Measurements from ENCODE around the gene BCAS1.
A peak's percentile ranks its signal among the peaks of the same experiment; 100 is the strongest.

Gene BCAS1

GRCh38 chr20:53921443-53921973 lies 148.9 kb downstream of the BCAS1 start:
- no peak for DNase-seq

- DNase-seq: no peak
Observed at GRCh38 chr20:53920647-53921245, 149.6 kb downstream of the BCAS1 start.

GRCh38 chr20:53919886-53920285 lies 150.5 kb downstream of the BCAS1 start:
- no peak for DNase-seq

- no peak for DNase-seq
Observed at GRCh38 chr20:53918949-53919361, 151.4 kb downstream of the BCAS1 start.

GRCh38 chr20:53918020-53918311 lies 152.4 kb downstream of the BCAS1 start:
- DNase-seq: no peak

GRCh38 chr20:53917145-53918019 lies 153.0 kb downstream of the BCAS1 start:
- no peak for DNase-seq

GRCh38 chr20:53916173-53916512 lies 154.3 kb downstream of the BCAS1 start:
- no peak for DNase-seq

- DNase-seq: peak; percentile 95
Observed at GRCh38 chr20:53915446-53916172, 154.8 kb downstream of the BCAS1 start.

- no peak for DNase-seq
Observed at GRCh38 chr20:53914781-53915445, 155.5 kb downstream of the BCAS1 start.

- no peak for DNase-seq
Observed at GRCh38 chr20:53914091-53914780, 156.2 kb downstream of the BCAS1 start.

GRCh38 chr20:53911301-53911700 lies 159.1 kb downstream of the BCAS1 start:
- DNase-seq: no peak

GRCh38 chr20:53910351-53911002 lies 159.9 kb downstream of the BCAS1 start:
- no peak for DNase-seq

GRCh38 chr20:53907968-53908751 lies 162.2 kb downstream of the BCAS1 start:
- DNase-seq: no peak

GRCh38 chr20:53905820-53906191 lies 164.6 kb downstream of the BCAS1 start:
- no peak for DNase-seq

GRCh38 chr20:53905019-53905819 lies 165.2 kb downstream of the BCAS1 start:
- no peak for DNase-seq

GRCh38 chr20:53904261-53904660 lies 166.1 kb downstream of the BCAS1 start:
- no peak for DNase-seq

GRCh38 chr20:53903652-53903987 lies 166.8 kb downstream of the BCAS1 start:
- no peak for DNase-seq

- no peak for DNase-seq
Observed at GRCh38 chr20:53902968-53903651, 167.3 kb downstream of the BCAS1 start.

- DNase-seq: no peak
Observed at GRCh38 chr20:53901497-53902096, 168.8 kb downstream of the BCAS1 start.

All from CD4-positive, alpha-beta T cell treated with Interleukin-10 for 1 hour (primary cell).